IMR-90 (cell line): Measurements from ENCODE around the gene FSIP1. TPM values are rescaled to one million over a fixed set of nuclear protein-coding genes. Genes with fewer than 3 reads are reported as not detected.

Experiments
- ATAC-seq: fragments of 200-7000 bp; cut with Tn5 transposase; 2 replicates; pipeline ENCODE4 v1.9.1; 2020; ENCODE audit warnings: low read depth, mild to moderate bottlenecking, moderate library complexity
- BruUV-seq: library from RNA; stranded (reverse); fragments of 400-500 nt; replicated peaks from 2 replicates; lab custom pipeline; 2021; lab: Mats Ljungman, UMichigan
- CTCF ChIA-PET: fragments of 300-600 bp; formaldehyde crosslinking; extraction: SDS; loops from one replicate; lab custom pipeline; 2021; ENCODE audit warnings: antibody characterized with exemption; lab: Yijun Ruan, JAX
- POLR2A ChIA-PET: fragments of 300-600 bp; sonication (Branson Sonifier 250); formaldehyde crosslinking; loops from one replicate; lab custom pipeline; 2022; ENCODE audit warnings: antibody characterized with exemption; ENCODE audit not compliant: unreplicated experiment; lab: Charles Lee
- DNase-seq: peaks from one replicate; pipeline ENCODE4 v3.0.0; 2013
- H2AFZ ChIP-seq: replicated peaks from 2 replicates; pipeline ENCODE3; 2013; ENCODE audit warnings: low read length, mild to moderate bottlenecking; ENCODE audit not compliant: poor library complexity
- H2AK5ac ChIP-seq: 2 replicates; pipeline ENCODE4 v1.6.1; 2013; ENCODE audit warnings: low read depth, low read length, inconsistent platforms
- H2AK9ac ChIP-seq: replicated peaks from 2 replicates; pipeline ENCODE3; 2013; ENCODE audit warnings: mild to moderate bottlenecking, low read depth, low read length, moderate library complexity; ENCODE audit not compliant: poor library complexity
- H2BK120ac ChIP-seq: 2 replicates; pipeline ENCODE4 v1.6.1; 2013; ENCODE audit warnings: low read depth, low read length, inconsistent platforms
- H2BK15ac ChIP-seq: 3 replicates; pipeline ENCODE4 v1.6.1; 2013; ENCODE audit warnings: low read depth, low read length, inconsistent platforms
- H2BK20ac ChIP-seq: 2 replicates; pipeline ENCODE4 v1.6.1; 2013; ENCODE audit warnings: low read depth, mild to moderate bottlenecking, inconsistent platforms, low read length, moderate library complexity
- H2BK5ac ChIP-seq: 2 replicates; pipeline ENCODE4 v1.6.1; 2013; ENCODE audit warnings: mild to moderate bottlenecking, low read depth, low read length, inconsistent platforms; ENCODE audit not compliant: poor library complexity, severe bottlenecking
- H3K14ac ChIP-seq: replicated peaks from 2 replicates; pipeline ENCODE4 v1.6.1; 2013; ENCODE audit warnings: low read depth, low read length, inconsistent platforms
- H3K18ac ChIP-seq: 2 replicates; pipeline ENCODE4 v1.6.1; 2013; ENCODE audit warnings: low read depth, low read length, control low read depth
- H3K23ac ChIP-seq: 2 replicates; pipeline ENCODE4 v1.6.1; 2013; ENCODE audit warnings: low read depth, low read length, inconsistent platforms
- H3K27ac ChIP-seq: 2 replicates; pipeline ENCODE4 v1.5.1; 2013; ENCODE audit warnings: mild to moderate bottlenecking, control low read depth, low read length; ENCODE audit not compliant: insufficient read depth
- H3K27me3 ChIP-seq: 2 replicates; pipeline ENCODE4 v1.6.1; 2013; ENCODE audit warnings: low read length; ENCODE audit not compliant: control insufficient read depth, insufficient read depth
- H3K36me3 ChIP-seq: 2 replicates; pipeline ENCODE4 v1.6.1; 2013; ENCODE audit warnings: low read length, mixed read lengths; ENCODE audit not compliant: control insufficient read depth, insufficient read depth
- H3K4ac ChIP-seq: 2 replicates; pipeline ENCODE4 v1.6.1; 2013; ENCODE audit warnings: low read depth, low read length, inconsistent platforms
- H3K4me1 ChIP-seq: 2 replicates; pipeline ENCODE4 v1.6.1; 2013; ENCODE audit warnings: low read length, mixed read lengths; ENCODE audit not compliant: control insufficient read depth, insufficient read depth
- H3K4me2 ChIP-seq: 2 replicates; pipeline ENCODE4 v1.6.1; 2013; ENCODE audit warnings: low read depth, mild to moderate bottlenecking, control low read depth, low read length, moderate library complexity
- H3K4me3 ChIP-seq: 2 replicates; pipeline ENCODE4 v1.5.1; 2013; ENCODE audit warnings: low read depth, mild to moderate bottlenecking, control low read depth, low read length, moderate library complexity; ENCODE audit not compliant: insufficient read depth
- H3K56ac ChIP-seq: 2 replicates; pipeline ENCODE4 v1.6.1; 2013; ENCODE audit warnings: low read length, inconsistent platforms; ENCODE audit not compliant: insufficient read depth; ENCODE audit errors: extremely low read depth
- H3K79me1 ChIP-seq, 2 experiments: 2 replicates each; pipeline ENCODE4 v1.6.1; 2013; ENCODE audit warnings: low read length in 2 of 2, inconsistent platforms in 1 of 2, low read depth in 1 of 2
- H3K9ac ChIP-seq: 2 replicates; pipeline ENCODE4 v1.6.1; 2013; ENCODE audit warnings: low read depth, low read length, control low read depth
- H3K9me1 ChIP-seq: 2 replicates; pipeline ENCODE4 v1.6.1; 2013; ENCODE audit warnings: low read length, inconsistent platforms; ENCODE audit not compliant: insufficient read depth
- H3K9me3 ChIP-seq: 2 replicates; pipeline ENCODE4 v1.6.1; 2013; ENCODE audit warnings: low read length; ENCODE audit not compliant: control insufficient read depth, insufficient read depth
- H4K20me1 ChIP-seq: 2 replicates; pipeline ENCODE4 v1.6.1; 2013; ENCODE audit warnings: low read length, inconsistent platforms; ENCODE audit not compliant: insufficient read depth
- H4K5ac ChIP-seq: 2 replicates; pipeline ENCODE4 v1.6.1; 2013; ENCODE audit warnings: mild to moderate bottlenecking, low read depth, low read length, control low read depth
- H4K8ac ChIP-seq, 2 experiments: 2 replicates each; pipeline ENCODE4 v1.6.1; 2013; ENCODE audit warnings: low read depth in 2 of 2, low read length in 2 of 2, control low read depth in 1 of 2, inconsistent platforms in 1 of 2
- H4K91ac ChIP-seq: 2 replicates; pipeline ENCODE4 v1.6.1; 2013; ENCODE audit warnings: low read depth, low read length, inconsistent platforms; ENCODE audit not compliant: insufficient read depth
- FOS ChIP-seq: fragments of 150-350 bp; IDR thresholded peaks from 2 replicates; pipeline ENCODE4 v1.6.1; 2016; ENCODE audit warnings: low read depth, low read length
- MAFK ChIP-seq: IDR thresholded peaks from 2 replicates; pipeline ENCODE4 v1.6.1; 2012; ENCODE audit warnings: low read depth, low read length, improper control_type of control experiment
- POLR2A ChIP-seq: IDR thresholded peaks from 2 replicates; pipeline ENCODE4 v1.6.1; 2012; ENCODE audit warnings: mild to moderate bottlenecking, low read depth, low read length
- SMC3 ChIP-seq: fragments of 150-350 bp; IDR thresholded peaks from 2 replicates; pipeline ENCODE4 v1.6.1; 2016; ENCODE audit warnings: low read depth, mild to moderate bottlenecking, antibody characterized with exemption, low read length, moderate library complexity
- WGBS, 2 experiments: methylation state at CpG; one replicate each; pipeline versions ENCODE4 v1.1.5 to v1.1.7; 2013; ENCODE audit warnings: missing lambda C conversion rate in 2 of 2; ENCODE audit not compliant: insufficient read length in 1 of 2; ENCODE audit errors: extremely low coverage in 2 of 2; 5-methylcytosine and 5-hydroxymethylcytosine counted together
- dilution Hi-C: fragments of 300-500 bp; cut with HindIII; formaldehyde crosslinking; loops from one replicate; pipeline ENCODE4 v1.14.3; 2018; ENCODE audit warnings: low sequenced_read_pairs; ENCODE audit not compliant: unreplicated experiment
- in situ Hi-C: fragments of 300-500 bp; cut with MboI; formaldehyde crosslinking; loops from 3 replicates; pipeline ENCODE4 v1.14.3; 2019; ENCODE audit warnings: low sequenced_read_pairs, inconsistent platforms, mixed read lengths
- intact Hi-C: fragments of 100-400 bp; cut with micrococcal nuclease; formaldehyde crosslinking; loops from 2 replicates; pipeline ENCODE4 v1.10.0; 2022
- polyA plus RNA-seq, 3 experiments: library from polyadenylated mRNA; depleted of rRNA; stranded (reverse); fragments of >200 nt; gene quantifications; 2 replicates each; pipeline ENCODE4 v1.2.3, GENCODE V29; 2012; ENCODE audit warnings: low replicate concordance in 1 of 3
- total RNA-seq: library from RNA; depleted of rRNA; stranded (reverse); fragments of >200 nt; gene quantifications from 2 replicates; pipeline ENCODE4 v1.2.3, GENCODE V29; 2012

The FSIP1 gene
- total and polyA plus RNA-seq, 2 of the 4 experiments (the other 2 are of a cell fraction): 0.10 to 0.18 TPM

DNA sequence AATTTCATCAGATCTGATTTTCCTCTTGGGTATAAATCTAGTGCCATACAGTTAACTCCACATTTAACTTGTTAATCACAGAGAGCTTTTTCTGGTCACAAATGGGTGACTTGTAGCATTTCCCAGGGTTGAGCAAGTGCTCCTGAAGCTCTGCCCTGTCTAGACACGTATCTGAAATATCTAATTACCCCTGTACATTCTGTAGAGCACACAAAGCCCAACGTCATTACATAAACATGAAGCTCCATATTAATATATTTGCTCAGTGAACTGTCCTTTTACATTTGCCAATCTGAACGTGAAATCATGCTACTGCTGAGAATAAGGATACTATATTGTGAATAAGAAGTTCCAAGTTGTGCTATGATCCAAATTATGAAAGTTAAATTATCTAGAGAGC, 152.7 kb downstream of the FSIP1 start:
- WGBS, 2 experiments: no CpG with 5 or more reads among the region's 3 CpGs
- CTCF ChIA-PET: interaction anchor here (0.5 kb wide), 1 partner anchor 425 kb away, joined by 3 read pairs; no protein-coding TSS in a partner anchor
- Histone ChIP-seq H3K9me3 (no peaks in the 10 kb centered on the region; the same call in 1 of the 2 replicates), H3K27ac (no peak overlapping the region), H3K79me1 (peaks cover 0 to 5% of the 10 kb centered on the region in 2 experiments; a peak in 1 of 4 replicates), H4K8ac (no peak overlapping the region), H3K36me3 (no peaks in the 10 kb centered on the region), H3K4ac (no peak overlapping the region), H3K23ac (no peak overlapping the region), H2BK15ac (0 out of 3 replicates have a peak overlapping the region, but pooled peaks have one; percentile 13), H3K9ac (no peak overlapping the region), H3K4me1 (peaks cover 23% of the 10 kb centered on the region), H3K56ac (no peak overlapping the region), H2BK120ac (no peak overlapping the region; the same call in 1 of the 2 replicates), H2BK20ac (no peak overlapping the region), H4K20me1 (no peaks in the 10 kb centered on the region), H3K18ac (no peak overlapping the region), H4K5ac (no peak overlapping the region), H2AK9ac (no peak overlapping the region), H3K14ac (no peak overlapping the region), H3K4me3 (no peak overlapping the region), H2BK5ac (no peak overlapping the region), H2AFZ (no peak overlapping the region), H3K4me2 (no peak overlapping the region), H3K27me3 (no peaks in the 10 kb centered on the region), H4K91ac (no peak overlapping the region), H3K9me1 (peaks cover 22% of the 10 kb centered on the region), H2AK5ac (no peak overlapping the region)
- in situ Hi-C loops: no loop called here
- no peak for TF ChIP-seq SMC3
- TF ChIP-seq MAFK: no peak
- TF ChIP-seq FOS: no peak
- no peak for TF ChIP-seq POLR2A
- POLR2A ChIA-PET: no interaction called here
- intact Hi-C loops: no loop called here
- no TSS peak for BruUV-seq
- no peak for DNase-seq
- no peak for ATAC-seq
- dilution Hi-C loops: no loop called here
